Loucy (cell line): ENCODE measurements around the gene MAP4K3.

ENCODE experiments used
- H2AFZ ChIP-seq: fragments of 200-600 bp; sonication (generic); 2 replicates; pipeline ENCODE4 v1.6.0; 2016; ENCODE audit warnings: antibody characterized with exemption, mild to moderate bottlenecking, low read length, moderate library complexity
- H3F3A ChIP-seq: fragments of 200-600 bp; 2 replicates; pipeline ENCODE4 v1.6.0; 2016; ENCODE audit warnings: antibody characterized with exemption, low read depth, mild to moderate bottlenecking
- H3K27me3 ChIP-seq: fragments of 200-600 bp; sonication (generic); 2 replicates; pipeline ENCODE4 v1.6.1; 2014; ENCODE audit warnings: low read length, mild to moderate bottlenecking; ENCODE audit not compliant: insufficient read depth, poor library complexity, severe bottlenecking
- H3K36me3 ChIP-seq: fragments of 200-600 bp; sonication (generic); 2 replicates; pipeline ENCODE4 v1.6.1; 2016; ENCODE audit warnings: low read length; ENCODE audit not compliant: insufficient read depth
- H3K4me1 ChIP-seq: fragments of 200-600 bp; sonication (generic); 2 replicates; pipeline ENCODE4 v1.5.1; 2014; ENCODE audit warnings: low read length, mild to moderate bottlenecking; ENCODE audit not compliant: insufficient read depth, poor library complexity, severe bottlenecking
- H3K4me2 ChIP-seq: fragments of 200-600 bp; sonication (generic); 2 replicates; pipeline ENCODE4 v1.6.0; 2014; ENCODE audit warnings: antibody characterized with exemption, low read length, low read depth, mild to moderate bottlenecking; ENCODE audit not compliant: poor library complexity, severe bottlenecking
- H3K4me3 ChIP-seq: fragments of 200-600 bp; sonication (generic); 2 replicates; pipeline ENCODE4 v1.5.1; 2014; ENCODE audit warnings: low read length, mild to moderate bottlenecking, mixed read lengths; ENCODE audit not compliant: poor library complexity, severe bottlenecking
- H3K79me2 ChIP-seq: fragments of 200-600 bp; sonication (generic); 2 replicates; pipeline ENCODE4 v1.6.1; 2014; ENCODE audit warnings: low read length; ENCODE audit not compliant: insufficient read depth
- H3K9ac ChIP-seq: fragments of 200-600 bp; sonication (generic); 2 replicates; pipeline ENCODE4 v1.6.0; 2014; ENCODE audit warnings: mild to moderate bottlenecking, low read depth, low read length, moderate library complexity; ENCODE audit not compliant: poor library complexity, severe bottlenecking
- H3K9me2 ChIP-seq: fragments of 200-600 bp; sonication (generic); replicated peaks from 2 replicates; pipeline ENCODE4 v1.6.1; 2016; ENCODE audit warnings: low read depth, low read length, mixed read lengths
- H3K9me3 ChIP-seq: fragments of 200-600 bp; sonication (generic); 2 replicates; pipeline ENCODE4 v1.6.1; 2014; ENCODE audit warnings: mild to moderate bottlenecking, antibody characterized with exemption, low read length, low read depth; ENCODE audit not compliant: insufficient read depth
- H4K20me1 ChIP-seq: fragments of 200-600 bp; sonication (generic); 2 replicates; pipeline ENCODE4 v1.6.0; 2014; ENCODE audit warnings: antibody characterized with exemption, low read length, mild to moderate bottlenecking; ENCODE audit not compliant: insufficient read depth, poor library complexity, severe bottlenecking
- CTCF ChIP-seq: fragments of 200-600 bp; sonication (generic); conservative IDR thresholded peaks from 2 replicates; pipeline ENCODE4 v1.5.1; 2014; ENCODE audit warnings: mild to moderate bottlenecking, antibody characterized with exemption, low read length
- EZH2phosphoT487 ChIP-seq: fragments of 200-600 bp; IDR thresholded peaks from 2 replicates; pipeline ENCODE4 v1.6.1; 2018; ENCODE audit warnings: antibody characterized with exemption, mild to moderate bottlenecking, moderate library complexity, borderline replicate concordance

The MAP4K3 gene

DNA sequence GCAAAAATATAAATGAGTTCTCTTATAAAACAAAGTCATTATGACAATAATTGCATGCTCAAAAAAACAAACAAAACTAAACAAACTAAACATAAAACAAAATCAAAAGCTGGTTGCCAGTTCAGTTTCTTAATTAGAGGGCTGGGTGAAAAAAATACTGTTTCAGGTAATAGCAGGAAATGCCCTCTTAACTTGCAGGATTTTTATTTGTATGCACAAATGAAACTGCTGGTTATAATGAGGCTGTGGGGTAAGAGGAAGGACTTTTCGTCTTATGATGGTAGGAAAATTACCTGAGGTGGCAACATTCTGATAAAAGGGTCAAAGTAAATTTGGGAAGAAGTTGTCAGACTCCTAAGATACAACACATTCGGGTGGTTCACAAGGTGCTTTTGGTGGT is 171.8 kb downstream of the MAP4K3 start:
- Histone ChIP-seq H3K9me2 (no peaks in the 10 kb centered on the region), H3K9ac (peak overlapping the region; percentile 39), H4K20me1 (no peaks in the 10 kb centered on the region), H3K27me3 (no peaks in the 10 kb centered on the region), H3K79me2 (no peaks in the 10 kb centered on the region), H3K4me3 (peak overlapping the region; percentile 35), H3K9me3 (no peaks in the 10 kb centered on the region), H3K4me1 (peaks cover 26% of the 10 kb centered on the region), H3K4me2 (peak overlapping the region; percentile 57), H3F3A (0 out of 2 replicates have a peak, but pooled peaks cover 4% of the 10 kb centered on the region), H3K36me3 (no peaks in the 10 kb centered on the region; the same call in 1 of the 2 replicates), H2AFZ (no peak overlapping the region)
- TF ChIP-seq EZH2phosphoT487 (no peak), CTCF (no peak)

DNA sequence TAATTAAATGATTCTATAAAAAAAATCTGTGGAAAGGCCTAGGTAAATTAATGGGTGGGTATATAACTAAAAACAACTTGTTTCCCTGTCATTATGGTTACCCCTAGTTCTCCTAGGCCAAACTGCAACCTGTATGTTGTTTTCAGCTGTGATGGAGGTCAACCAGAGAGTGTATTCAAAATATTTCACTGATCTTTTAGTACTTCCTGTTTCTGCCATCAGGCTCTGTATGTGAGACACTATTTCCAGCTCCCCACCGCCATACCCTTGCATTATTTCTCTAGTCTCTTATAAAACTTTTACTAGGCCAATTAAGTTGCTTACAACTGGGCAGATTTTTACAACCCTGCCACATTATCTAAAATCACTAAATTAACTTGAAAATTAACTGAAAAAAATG is 172.4 kb downstream of the MAP4K3 start:
- Histone ChIP-seq H3K27me3 (no peaks in the 10 kb centered on the region), H3K9me2 (no peaks in the 10 kb centered on the region), H3K9ac (peak overlapping the region; percentile 39), H3K79me2 (no peaks in the 10 kb centered on the region), H3K36me3 (peaks cover 5% of the 10 kb centered on the region; the same call in 1 of the 2 replicates), H2AFZ (no peak overlapping the region), H3K4me3 (peak overlapping the region; percentile 35), H3K4me1 (peaks cover 26% of the 10 kb centered on the region), H3F3A (0 out of 2 replicates have a peak, but pooled peaks cover 4% of the 10 kb centered on the region), H3K4me2 (peak overlapping the region; percentile 57), H3K9me3 (no peaks in the 10 kb centered on the region), H4K20me1 (no peaks in the 10 kb centered on the region)
- TF ChIP-seq EZH2phosphoT487 = no peak
- no peak for TF ChIP-seq CTCF

GRCh38 chr2:39260087-39260486 is 177.0 kb downstream of the MAP4K3 start:
- Histone ChIP-seq H2AFZ (no peak overlapping the region), H3K4me3 (no peak overlapping the region), H3K9me3 (no peaks in the 10 kb centered on the region), H3F3A (0 out of 2 replicates have a peak, but pooled peaks cover under 1% of the 10 kb centered on the region), H3K36me3 (peaks cover 10% of the 10 kb centered on the region; the same call in 1 of the 2 replicates), H3K79me2 (no peaks in the 10 kb centered on the region), H3K27me3 (no peaks in the 10 kb centered on the region), H3K4me2 (no peak overlapping the region), H4K20me1 (no peaks in the 10 kb centered on the region), H3K9me2 (no peaks in the 10 kb centered on the region), H3K9ac (no peak overlapping the region), H3K4me1 (peaks cover 10% of the 10 kb centered on the region)
- TF ChIP-seq CTCF (no peak), EZH2phosphoT487 (no peak)
